Activated CD4-positive, alpha-beta T cell treated with anti-CD3 and anti-CD28 coated beads for 1 hour (primary cell): Measurements from ENCODE around the gene OTUD4.
"Not testable (repeated sequence)": the region's sequence is repeated elsewhere in the genome, so short reads cannot be mapped to it uniquely, and the experiment has no call there.

Experiments used
- DNase-seq: peaks from one replicate; pipeline ENCODE4 v3.0.0-alpha.2; 2020

OTUD4 gene, protein sequence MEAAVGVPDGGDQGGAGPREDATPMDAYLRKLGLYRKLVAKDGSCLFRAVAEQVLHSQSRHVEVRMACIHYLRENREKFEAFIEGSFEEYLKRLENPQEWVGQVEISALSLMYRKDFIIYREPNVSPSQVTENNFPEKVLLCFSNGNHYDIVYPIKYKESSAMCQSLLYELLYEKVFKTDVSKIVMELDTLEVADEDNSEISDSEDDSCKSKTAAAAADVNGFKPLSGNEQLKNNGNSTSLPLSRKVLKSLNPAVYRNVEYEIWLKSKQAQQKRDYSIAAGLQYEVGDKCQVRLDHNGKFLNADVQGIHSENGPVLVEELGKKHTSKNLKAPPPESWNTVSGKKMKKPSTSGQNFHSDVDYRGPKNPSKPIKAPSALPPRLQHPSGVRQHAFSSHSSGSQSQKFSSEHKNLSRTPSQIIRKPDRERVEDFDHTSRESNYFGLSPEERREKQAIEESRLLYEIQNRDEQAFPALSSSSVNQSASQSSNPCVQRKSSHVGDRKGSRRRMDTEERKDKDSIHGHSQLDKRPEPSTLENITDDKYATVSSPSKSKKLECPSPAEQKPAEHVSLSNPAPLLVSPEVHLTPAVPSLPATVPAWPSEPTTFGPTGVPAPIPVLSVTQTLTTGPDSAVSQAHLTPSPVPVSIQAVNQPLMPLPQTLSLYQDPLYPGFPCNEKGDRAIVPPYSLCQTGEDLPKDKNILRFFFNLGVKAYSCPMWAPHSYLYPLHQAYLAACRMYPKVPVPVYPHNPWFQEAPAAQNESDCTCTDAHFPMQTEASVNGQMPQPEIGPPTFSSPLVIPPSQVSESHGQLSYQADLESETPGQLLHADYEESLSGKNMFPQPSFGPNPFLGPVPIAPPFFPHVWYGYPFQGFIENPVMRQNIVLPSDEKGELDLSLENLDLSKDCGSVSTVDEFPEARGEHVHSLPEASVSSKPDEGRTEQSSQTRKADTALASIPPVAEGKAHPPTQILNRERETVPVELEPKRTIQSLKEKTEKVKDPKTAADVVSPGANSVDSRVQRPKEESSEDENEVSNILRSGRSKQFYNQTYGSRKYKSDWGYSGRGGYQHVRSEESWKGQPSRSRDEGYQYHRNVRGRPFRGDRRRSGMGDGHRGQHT

GRCh38 chr4:145180298-145181090, at the start of gene OTUD4:
TSS of gene OTUD4 (minus strand) at chr4:145180589. CDS start at chr4:145179973, 616 bp downstream.
- DNase-seq: peak; percentile 93

- DNase-seq: not testable (repeated sequence)
Observed at GRCh38 chr4:145223228-145223627, 42.8 kb upstream of the OTUD4 start.

DNA sequence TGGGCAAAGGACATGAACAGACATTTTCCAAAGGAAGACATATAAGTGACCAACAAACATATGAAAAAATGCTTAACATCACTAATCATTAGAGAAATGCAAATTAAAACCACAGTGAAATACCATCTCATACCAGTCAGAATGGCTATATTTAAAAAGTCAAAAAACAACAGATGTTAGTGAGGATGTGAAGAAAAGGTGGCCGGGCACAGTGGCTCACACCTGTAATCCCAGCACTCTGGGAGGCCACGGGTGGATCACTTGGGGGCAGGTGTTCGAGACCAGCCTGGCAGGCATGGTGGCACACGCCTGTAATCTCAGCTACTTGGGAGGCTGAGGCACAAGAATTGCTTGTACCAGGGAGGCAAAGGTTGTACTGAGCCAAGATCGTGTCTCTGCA, 41.1 kb upstream of the OTUD4 start:
- DNase-seq: not testable (repeated sequence)

DNA sequence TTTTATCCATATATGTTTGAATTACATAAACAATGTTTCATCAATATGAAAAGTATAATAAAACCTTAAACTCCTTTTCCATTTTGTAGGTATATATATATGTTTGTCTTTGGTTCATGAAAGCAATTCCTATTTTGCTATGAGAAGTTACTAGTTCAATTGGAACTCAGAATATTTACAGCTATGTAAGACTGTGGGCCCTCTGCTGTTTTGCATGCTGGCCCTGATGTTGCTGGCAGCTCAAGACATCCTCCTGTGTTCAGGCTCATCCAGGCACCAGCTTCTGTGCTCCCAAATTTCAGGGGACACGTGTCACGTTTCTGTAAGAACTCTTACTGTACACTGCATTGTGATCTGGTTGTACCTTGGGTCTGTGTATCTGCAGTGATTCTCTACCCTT, 38.7 kb upstream of the OTUD4 start:
- DNase-seq: no peak

GRCh38 chr4:145218251-145218650, 37.9 kb upstream of the OTUD4 start:
- no peak for DNase-seq

- DNase-seq: no peak
Observed at GRCh38 chr4:145217349-145217748, 37.0 kb upstream of the OTUD4 start.

DNA sequence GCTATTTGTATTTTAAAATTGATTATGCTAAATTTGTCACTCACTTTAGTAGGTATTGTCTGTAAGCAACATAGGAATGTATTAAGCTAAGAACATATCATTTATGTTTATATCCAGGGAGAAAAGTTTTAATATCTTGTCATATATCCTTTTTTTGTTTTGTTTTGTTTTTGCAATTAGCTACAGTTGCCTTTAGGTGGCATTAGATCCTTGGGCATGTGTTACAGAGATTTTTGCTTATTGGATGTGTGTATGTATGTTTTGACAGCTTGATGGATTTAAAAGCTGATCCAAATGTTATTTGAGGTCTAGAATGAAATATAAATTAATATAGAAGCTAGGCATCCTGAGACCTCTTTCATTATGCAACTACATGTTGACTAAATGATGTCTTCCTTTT, 36.1 kb upstream of the OTUD4 start:
- no peak for DNase-seq

GRCh38 chr4:145213245-145213644, 32.9 kb upstream of the OTUD4 start:
- DNase-seq: no peak

GRCh38 chr4:145207934-145208333, 27.5 kb upstream of the OTUD4 start:
- DNase-seq: no peak

GRCh38 chr4:145203410-145203809, 23.0 kb upstream of the OTUD4 start:
- DNase-seq: no peak

DNA sequence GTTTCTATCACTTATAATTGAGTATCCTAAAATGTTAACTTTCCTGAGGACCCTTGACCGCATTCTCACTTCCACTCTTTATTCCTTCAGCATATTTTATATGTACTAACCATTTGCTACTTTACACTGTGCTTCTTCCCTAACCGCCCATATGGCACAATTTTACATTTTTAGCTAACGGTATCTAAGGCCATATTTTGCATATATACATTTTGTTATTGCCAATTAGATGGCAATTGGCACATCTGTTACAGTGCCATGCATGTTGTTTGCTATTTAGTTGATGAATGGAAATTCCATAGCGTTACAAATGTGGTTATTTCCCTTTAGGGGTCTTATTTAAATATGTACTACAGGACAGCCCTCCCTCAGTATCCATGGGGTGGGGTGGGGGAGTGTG, 20.0 kb upstream of the OTUD4 start:
- no peak for DNase-seq

DNA sequence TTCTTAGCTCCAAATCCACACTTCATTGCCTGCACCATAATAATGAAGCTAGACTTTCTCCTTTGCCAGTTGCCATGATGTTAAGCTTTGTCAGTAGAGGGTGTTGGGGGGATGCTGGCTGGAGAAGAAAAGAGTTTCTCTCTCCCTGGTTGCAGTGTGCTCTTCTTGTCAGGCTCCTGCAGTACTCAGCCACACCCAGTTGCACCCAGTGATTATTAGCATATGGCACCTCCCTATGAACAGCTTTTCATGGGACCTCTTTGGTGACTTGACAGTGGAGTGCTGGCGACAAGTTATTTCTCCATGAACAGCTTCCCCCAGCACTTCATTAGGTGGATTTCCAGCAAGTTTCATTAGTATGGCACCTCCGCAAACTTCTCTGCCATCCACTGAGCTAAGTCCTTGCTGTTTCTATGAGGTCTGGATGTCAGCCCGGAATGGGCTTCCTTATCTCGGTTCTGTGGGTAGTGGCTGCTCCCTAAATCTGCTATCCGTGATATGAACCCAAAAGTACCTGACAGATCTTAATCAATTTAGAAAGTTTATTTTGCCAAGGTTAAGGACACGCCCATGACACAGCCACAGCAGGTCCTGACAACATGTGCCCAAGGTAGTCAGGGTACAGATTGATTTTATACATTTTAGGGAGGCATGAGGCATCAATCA, 18.8 kb upstream of the OTUD4 start:
- no peak for DNase-seq

GRCh38 chr4:145196747-145197146, 16.4 kb upstream of the OTUD4 start:
- no peak for DNase-seq

GRCh38 chr4:145195167-145195952, 15.0 kb upstream of the OTUD4 start:
- DNase-seq: no peak

- no peak for DNase-seq
Observed at GRCh38 chr4:145189981-145190380, 9.6 kb upstream of the OTUD4 start.

GRCh38 chr4:145186729-145187128, 6.3 kb upstream of the OTUD4 start:
- DNase-seq: no peak

- no peak for DNase-seq
Observed at GRCh38 chr4:145183581-145183980, 3.2 kb upstream of the OTUD4 start.

GRCh38 chr4:145183023-145183422, 2.6 kb upstream of the OTUD4 start:
- no peak for DNase-seq

DNA sequence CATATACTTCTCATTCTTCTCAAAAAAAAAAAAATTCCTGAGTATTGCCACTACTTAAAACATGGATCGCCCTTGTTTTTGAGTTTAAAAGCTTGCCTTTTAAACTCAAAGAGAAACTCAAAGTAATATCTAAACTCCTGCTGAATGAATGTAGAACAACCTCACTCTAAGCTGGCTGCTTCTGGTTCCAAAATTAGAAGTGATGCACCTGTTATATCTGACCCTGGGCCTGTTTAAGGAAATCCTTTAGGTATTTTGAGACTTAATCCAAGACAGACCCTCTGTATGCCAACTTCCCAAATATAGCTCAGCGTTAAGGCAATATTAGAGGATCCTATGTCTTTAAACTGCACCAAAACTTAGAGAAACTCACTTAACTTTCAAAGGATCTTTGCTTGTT, 1.8 kb upstream of the OTUD4 start:
- no peak for DNase-seq

- no peak for DNase-seq
Observed at GRCh38 chr4:145181091-145181501, 707 bp upstream of the OTUD4 start.

GRCh38 chr4:145179861-145180297, 510 bp downstream of the OTUD4 start:
- not testable (repeated sequence) for DNase-seq
